Epithelial cell of esophagus (primary cell): ENCODE measurements around the gene SCAMP4.

ENCODE experiments used
- DNase-seq: peaks from one replicate; pipeline ENCODE4 v3.0.0; 2010; ENCODE audit warnings: low read depth
- H3K4me3 ChIP-seq: 2 replicates; pipeline ENCODE4 v1.5.1; 2011; ENCODE audit warnings: mild to moderate bottlenecking, low read length, control low read depth
- TF ChIP-seq, protein P1 (sequence below): IDR thresholded peaks from 2 replicates; pipeline ENCODE4 v1.5.1; 2011; ENCODE audit warnings: low read depth, mild to moderate bottlenecking, low read length, control low read depth, inconsistent platforms; ENCODE audit not compliant: insufficient read depth; ENCODE audit errors: missing control alignments

Gene SCAMP4

DNA sequence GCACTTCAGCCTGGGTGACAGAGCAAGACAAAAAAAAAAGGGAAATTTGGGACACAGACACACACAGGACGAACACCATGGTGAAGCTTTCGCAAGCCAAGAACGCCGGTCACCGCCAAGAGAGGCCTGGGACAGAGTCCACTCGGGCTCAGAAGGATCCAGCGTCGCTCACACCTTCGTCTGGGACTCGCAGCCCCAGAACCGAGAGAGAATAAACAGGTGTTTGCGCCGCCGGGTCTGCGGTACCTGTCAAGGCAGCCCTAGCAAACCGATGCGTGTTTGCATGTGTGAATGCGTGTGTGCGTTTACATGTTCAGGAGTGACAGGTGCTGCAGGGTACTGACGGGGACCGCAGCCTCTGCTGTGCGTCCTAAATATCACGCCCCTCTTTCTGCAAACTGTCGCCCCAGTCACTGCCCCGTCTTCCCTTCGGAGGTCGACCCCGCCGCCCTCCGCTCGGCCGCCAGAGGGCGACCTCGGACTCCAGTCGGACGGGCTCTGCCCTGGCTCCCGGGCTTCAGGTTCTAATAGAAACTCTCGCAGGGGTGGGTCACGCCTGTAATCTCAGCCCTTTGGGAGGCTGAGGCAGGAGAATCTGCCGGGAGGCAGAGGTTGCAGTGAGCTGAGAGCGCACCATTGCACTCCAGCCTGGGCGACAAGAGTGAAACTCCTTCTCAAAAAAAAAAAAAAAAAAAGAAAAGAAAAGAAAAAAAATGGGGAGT is 24.0 kb downstream of the SCAMP4 start:
- DNase-seq: peak; percentile 77
- peak overlapping the region; percentile 25 for H3K4me3 ChIP-seq
- TF ChIP-seq, protein P1, sequence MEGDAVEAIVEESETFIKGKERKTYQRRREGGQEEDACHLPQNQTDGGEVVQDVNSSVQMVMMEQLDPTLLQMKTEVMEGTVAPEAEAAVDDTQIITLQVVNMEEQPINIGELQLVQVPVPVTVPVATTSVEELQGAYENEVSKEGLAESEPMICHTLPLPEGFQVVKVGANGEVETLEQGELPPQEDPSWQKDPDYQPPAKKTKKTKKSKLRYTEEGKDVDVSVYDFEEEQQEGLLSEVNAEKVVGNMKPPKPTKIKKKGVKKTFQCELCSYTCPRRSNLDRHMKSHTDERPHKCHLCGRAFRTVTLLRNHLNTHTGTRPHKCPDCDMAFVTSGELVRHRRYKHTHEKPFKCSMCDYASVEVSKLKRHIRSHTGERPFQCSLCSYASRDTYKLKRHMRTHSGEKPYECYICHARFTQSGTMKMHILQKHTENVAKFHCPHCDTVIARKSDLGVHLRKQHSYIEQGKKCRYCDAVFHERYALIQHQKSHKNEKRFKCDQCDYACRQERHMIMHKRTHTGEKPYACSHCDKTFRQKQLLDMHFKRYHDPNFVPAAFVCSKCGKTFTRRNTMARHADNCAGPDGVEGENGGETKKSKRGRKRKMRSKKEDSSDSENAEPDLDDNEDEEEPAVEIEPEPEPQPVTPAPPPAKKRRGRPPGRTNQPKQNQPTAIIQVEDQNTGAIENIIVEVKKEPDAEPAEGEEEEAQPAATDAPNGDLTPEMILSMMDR: peak; percentile 82

DNA sequence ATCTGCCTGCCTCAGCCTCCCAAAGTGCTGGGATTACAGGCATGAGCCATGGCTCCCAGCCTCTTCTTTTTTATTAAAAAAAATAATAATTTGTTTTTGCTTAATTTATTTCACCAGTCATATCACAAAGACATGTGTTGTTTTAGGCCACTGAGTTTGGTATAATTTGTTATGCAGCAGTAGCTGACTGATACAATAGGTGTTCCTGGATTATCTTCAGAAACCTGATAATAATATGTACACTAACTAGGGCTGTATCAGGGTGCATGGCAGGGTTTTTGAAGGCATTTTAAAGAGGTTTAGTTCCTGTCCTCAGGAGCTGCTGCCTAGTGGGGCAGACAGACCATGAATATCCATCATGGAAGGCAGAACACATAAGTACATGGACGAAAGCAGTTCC is 26.2 kb downstream of the SCAMP4 start:
- DNase-seq: no peak
- TF ChIP-seq, protein P1: no peak

DNA sequence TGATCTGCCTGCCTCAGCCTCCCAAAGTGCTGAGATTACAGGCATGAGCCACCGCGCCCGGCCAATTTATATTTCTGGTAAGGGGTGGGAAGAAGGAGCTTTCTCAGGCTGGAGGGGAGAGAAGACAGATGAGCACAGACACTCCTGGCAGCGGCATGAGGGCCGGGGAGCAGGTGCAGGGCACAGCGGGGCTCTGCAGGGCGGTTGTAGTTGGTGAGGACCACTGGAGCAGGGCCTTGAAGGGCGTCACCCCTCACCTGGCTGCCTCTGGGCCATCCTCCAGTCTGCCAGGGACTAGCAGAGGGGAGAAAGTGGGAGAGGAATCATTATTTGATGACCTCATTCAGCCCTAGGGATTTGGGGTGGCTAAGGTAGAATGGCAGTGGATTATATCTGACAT is 27.2 kb downstream of the SCAMP4 start:
- no peak for DNase-seq
- TF ChIP-seq, protein P1: no peak
- no peak overlapping the region for H3K4me3 ChIP-seq

More for the DNA sequence above, 26.2 kb downstream of the SCAMP4 start:
- no peak overlapping the region for H3K4me3 ChIP-seq

DNA sequence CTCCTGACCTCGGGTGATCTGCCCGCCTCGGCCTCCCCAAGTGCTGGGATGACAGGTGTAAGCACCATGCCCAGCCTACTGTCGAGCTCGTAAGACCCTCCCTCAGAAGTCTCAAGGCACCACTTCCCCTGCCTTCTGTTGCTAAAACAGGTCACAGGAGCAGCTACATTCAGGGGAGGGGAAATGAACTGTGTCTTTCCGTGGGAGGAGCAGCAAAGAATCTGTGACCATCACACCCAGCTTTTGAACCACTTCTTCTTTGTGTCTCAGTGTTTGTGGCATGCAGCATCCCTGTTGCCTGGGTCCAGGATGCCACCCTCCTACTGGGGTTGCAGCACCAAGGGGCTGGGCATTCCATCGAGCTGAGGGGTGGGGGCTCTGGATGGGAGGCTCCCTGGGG is 28.0 kb downstream of the SCAMP4 start:
- no peak overlapping the region for H3K4me3 ChIP-seq
- TF ChIP-seq, protein P1: no peak
- DNase-seq: no peak

DNA sequence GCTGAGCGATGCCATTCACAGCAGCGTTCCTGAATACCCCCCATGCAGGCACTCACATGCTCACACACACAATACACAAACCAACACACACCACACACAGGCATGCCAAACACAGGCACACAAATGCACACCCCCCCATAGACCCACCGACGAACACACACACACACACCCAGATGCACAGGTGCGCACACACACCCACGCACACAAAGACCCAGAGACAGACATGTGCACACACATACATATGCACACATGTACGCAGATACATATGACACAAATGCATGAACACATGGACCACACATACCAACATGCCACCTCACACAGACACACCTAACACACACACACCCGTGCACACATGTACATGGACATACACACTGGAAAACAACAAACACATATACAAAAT is 28.7 kb downstream of the SCAMP4 start:
- no peak overlapping the region for H3K4me3 ChIP-seq
- DNase-seq: no peak
- TF ChIP-seq, protein P1: no peak

DNA sequence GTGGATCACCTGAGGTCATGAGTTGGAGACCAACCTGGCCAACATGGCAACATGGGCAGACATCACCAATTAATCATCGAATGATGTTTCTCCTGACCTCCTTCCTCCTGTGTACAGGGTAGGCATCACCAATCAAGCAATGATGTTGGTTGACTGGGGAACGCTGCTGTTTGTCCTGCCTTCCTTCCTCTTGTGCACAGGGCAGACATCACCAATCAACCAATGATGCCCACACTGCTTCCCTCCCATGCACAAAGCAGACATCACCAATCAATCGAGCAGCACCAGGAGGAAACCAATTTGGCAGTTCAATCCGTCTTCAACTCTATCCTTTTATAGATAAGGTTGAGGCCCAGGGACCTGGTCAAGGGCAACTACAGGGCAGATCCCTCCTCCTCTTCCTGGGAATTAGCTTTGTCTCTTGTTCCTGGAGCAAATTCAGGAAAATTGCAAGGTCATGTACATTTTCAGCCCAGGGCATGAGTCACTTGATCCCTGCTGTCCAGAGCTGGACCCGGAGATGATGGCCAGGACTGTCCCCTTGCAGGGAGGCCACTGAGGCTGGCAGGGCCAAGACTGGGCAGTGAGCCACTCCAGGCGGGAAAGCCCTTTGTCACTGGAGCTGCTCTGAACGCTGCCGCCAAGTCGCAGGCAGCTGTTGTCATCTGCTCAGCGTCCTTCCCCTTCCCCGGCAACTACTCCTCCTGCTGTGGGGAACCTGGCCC is 30.4 kb downstream of the SCAMP4 start:
- TF ChIP-seq, protein P1: no peak
- DNase-seq: peak; percentile 45
- no peak overlapping the region for H3K4me3 ChIP-seq

DNA sequence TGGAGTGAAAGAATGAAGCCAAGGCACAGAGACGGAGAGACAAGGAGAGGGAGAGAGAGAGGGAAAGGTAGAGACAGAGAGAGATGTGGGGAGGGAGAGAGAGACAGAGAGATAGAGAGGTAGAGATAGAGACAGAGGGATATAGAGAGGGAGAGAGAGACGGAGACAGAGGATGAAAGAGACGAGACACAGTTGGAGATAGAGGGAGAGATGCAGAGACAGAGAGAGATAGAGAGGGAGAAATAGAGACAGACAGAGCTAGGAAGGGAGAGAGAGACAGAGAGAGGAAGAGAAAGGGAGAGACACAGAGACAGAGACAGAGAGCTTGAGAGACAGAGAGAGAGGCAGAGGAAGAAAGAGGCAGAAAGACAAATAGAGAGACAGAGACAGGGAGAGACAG is 31.2 kb downstream of the SCAMP4 start:
- DNase-seq: no peak
- no peak overlapping the region for H3K4me3 ChIP-seq
- TF ChIP-seq, protein P1: no peak
